WTC11 (cell line): ENCODE data around the gene CD247. TPM values are rescaled to one million over a fixed set of nuclear protein-coding genes. Genes with fewer than 3 reads are reported as not detected.

Experiments
- ATAC-seq: fragments of 200-7000 bp; cut with Tn5 transposase; 2 replicates; pipeline ENCODE4 v1.10.0; 2021; ENCODE audit warnings: mild to moderate bottlenecking, moderate library complexity
- CTCF ChIA-PET: fragments of 300-600 bp; sonication (Branson Sonifier 250); formaldehyde crosslinking; loops from one replicate; lab custom pipeline; 2021; ENCODE audit warnings: antibody characterized with exemption; lab: Charles Lee
- POLR2A ChIA-PET: fragments of 350-600 bp; sonication (Branson Sonifier 250); formaldehyde crosslinking; loops from one replicate; lab custom pipeline; 2021; ENCODE audit warnings: antibody characterized with exemption; lab: Charles Lee
- DNase-seq: peaks from one replicate; pipeline ENCODE4 v3.0.0; 2021; ENCODE audit warnings: low spot score
- H3K27ac Mint-ChIP-seq: 2 replicates; pipeline ENCODE4 v1.8.0; 2021; ENCODE audit warnings: mixed read lengths
- H3K27me3 Mint-ChIP-seq: 2 replicates; pipeline ENCODE4 v1.8.0; 2021; ENCODE audit warnings: low read depth, mild to moderate bottlenecking, moderate library complexity, mixed read lengths
- H3K36me3 Mint-ChIP-seq: 2 replicates; pipeline ENCODE4 v1.8.0; 2021; ENCODE audit warnings: mixed read lengths
- H3K4me1 Mint-ChIP-seq: 2 replicates; pipeline ENCODE4 v1.8.0; 2022; ENCODE audit warnings: mixed read lengths
- H3K4me3 Mint-ChIP-seq: 2 replicates; pipeline ENCODE4 v1.8.0; 2021; ENCODE audit warnings: mild to moderate bottlenecking, moderate library complexity, mixed read lengths
- H3K9me3 Mint-ChIP-seq: 2 replicates; pipeline ENCODE4 v1.8.0; 2021; ENCODE audit warnings: mixed read lengths
- ATF1 ChIP-seq: sonication (generic); formaldehyde crosslinking; IDR thresholded peaks from 2 replicates; pipeline ENCODE4 v1.8.1; 2023; ENCODE audit warnings: mild to moderate bottlenecking, moderate library complexity, missing genetic modification reagents
- CBFB ChIP-seq: sonication (generic); formaldehyde crosslinking; IDR thresholded peaks from 2 replicates; pipeline ENCODE4 v1.8.1; 2022; ENCODE audit warnings: mild to moderate bottlenecking, low read depth, missing genetic modification reagents
- CREB1 ChIP-seq: sonication (generic); formaldehyde crosslinking; IDR thresholded peaks from 2 replicates; pipeline ENCODE4 v1.8.0; 2023; ENCODE audit warnings: mild to moderate bottlenecking, missing genetic modification reagents
- CREM ChIP-seq: sonication (generic); formaldehyde crosslinking; IDR thresholded peaks from 2 replicates; pipeline ENCODE4 v1.8.1; 2022; ENCODE audit warnings: mild to moderate bottlenecking, missing genetic modification reagents, moderate library complexity
- EMX1 ChIP-seq: fragments of 250-450 bp; sonication (Bioruptor Pico); IDR thresholded peaks from 2 replicates; pipeline ENCODE4 v1.8.0; 2021; ENCODE audit warnings: mild to moderate bottlenecking
- IRF2 ChIP-seq: sonication (generic); formaldehyde crosslinking; IDR thresholded peaks from 2 replicates; pipeline ENCODE4 v1.8.0; 2022; ENCODE audit warnings: low read depth, missing genetic modification reagents, borderline replicate concordance
- JAZF1 ChIP-seq: fragments of 250-450 bp; sonication (Bioruptor Pico); IDR thresholded peaks from 2 replicates; pipeline ENCODE4 v1.9.0; 2021; ENCODE audit warnings: moderate library complexity, mild to moderate bottlenecking, inconsistent platforms
- KAT7 ChIP-seq: sonication (generic); formaldehyde crosslinking; IDR thresholded peaks from 2 replicates; pipeline ENCODE4 v1.8.1; 2023; ENCODE audit warnings: missing genetic modification reagents, mild to moderate bottlenecking, borderline replicate concordance
- NFE2L1 ChIP-seq: sonication (generic); formaldehyde crosslinking; IDR thresholded peaks from 2 replicates; pipeline ENCODE4 v1.8.1; 2023; ENCODE audit warnings: missing genetic modification reagents
- PRRX2 ChIP-seq: fragments of 250-450 bp; sonication (Bioruptor Pico); IDR thresholded peaks from 2 replicates; pipeline ENCODE4 v1.8.0; 2021; ENCODE audit warnings: mild to moderate bottlenecking
- TEAD1 ChIP-seq: sonication (generic); formaldehyde crosslinking; IDR thresholded peaks from 2 replicates; pipeline ENCODE4 v1.8.0; 2022; ENCODE audit warnings: mild to moderate bottlenecking, missing genetic modification reagents
- ZNF138 ChIP-seq: sonication (generic); formaldehyde crosslinking; conservative IDR thresholded peaks from 2 replicates; pipeline ENCODE4 v1.8.1; 2022; ENCODE audit warnings: mild to moderate bottlenecking, moderate library complexity, missing genetic modification reagents
- ZNF232 ChIP-seq: sonication (generic); formaldehyde crosslinking; IDR thresholded peaks from 2 replicates; pipeline ENCODE4 v1.8.0; 2022; ENCODE audit warnings: mild to moderate bottlenecking, missing genetic modification reagents
- ZNF263 ChIP-seq: sonication (generic); formaldehyde crosslinking; IDR thresholded peaks from 2 replicates; pipeline ENCODE4 v1.8.1; 2022; ENCODE audit warnings: low read depth, mild to moderate bottlenecking, moderate library complexity, missing genetic modification reagents
- ZNF396 ChIP-seq: fragments of 250-450 bp; sonication (Bioruptor Pico); IDR thresholded peaks from 2 replicates; pipeline ENCODE4 v1.8.0; 2021; ENCODE audit warnings: mild to moderate bottlenecking, moderate library complexity, borderline replicate concordance
- ZNF416 ChIP-seq: fragments of 250-450 bp; sonication (Bioruptor Pico); IDR thresholded peaks from 2 replicates; pipeline ENCODE4 v1.9.0; 2021; ENCODE audit warnings: mild to moderate bottlenecking, inconsistent platforms
- total RNA-seq: library from RNA; stranded (reverse); gene quantifications from 3 replicates; pipeline ENCODE4 v1.2.3, GENCODE V29; 2021
- TF ChIP-seq, protein P1 (sequence below): sonication (generic); formaldehyde crosslinking; IDR thresholded peaks from 2 replicates; pipeline ENCODE4 v1.8.1; 2023; ENCODE audit warnings: mild to moderate bottlenecking, missing genetic modification reagents
- TF ChIP-seq, protein P2 (sequence below): sonication (generic); formaldehyde crosslinking; conservative IDR thresholded peaks from 2 replicates; pipeline ENCODE4 v1.8.1; 2022; ENCODE audit warnings: mild to moderate bottlenecking, missing genetic modification reagents
- TF ChIP-seq, protein P3 (sequence below): sonication (generic); formaldehyde crosslinking; IDR thresholded peaks from 2 replicates; pipeline ENCODE4 v1.8.0; 2023; ENCODE audit warnings: missing genetic modification reagents
- TF ChIP-seq, protein P4 (sequence below): sonication (generic); formaldehyde crosslinking; IDR thresholded peaks from 2 replicates; pipeline ENCODE4 v1.8.1; 2023; ENCODE audit warnings: mild to moderate bottlenecking, missing genetic modification reagents, borderline replicate concordance

Gene CD247
- total RNA-seq, 1 experiment from 2014 or later, result 1.8 TPM

DNA sequence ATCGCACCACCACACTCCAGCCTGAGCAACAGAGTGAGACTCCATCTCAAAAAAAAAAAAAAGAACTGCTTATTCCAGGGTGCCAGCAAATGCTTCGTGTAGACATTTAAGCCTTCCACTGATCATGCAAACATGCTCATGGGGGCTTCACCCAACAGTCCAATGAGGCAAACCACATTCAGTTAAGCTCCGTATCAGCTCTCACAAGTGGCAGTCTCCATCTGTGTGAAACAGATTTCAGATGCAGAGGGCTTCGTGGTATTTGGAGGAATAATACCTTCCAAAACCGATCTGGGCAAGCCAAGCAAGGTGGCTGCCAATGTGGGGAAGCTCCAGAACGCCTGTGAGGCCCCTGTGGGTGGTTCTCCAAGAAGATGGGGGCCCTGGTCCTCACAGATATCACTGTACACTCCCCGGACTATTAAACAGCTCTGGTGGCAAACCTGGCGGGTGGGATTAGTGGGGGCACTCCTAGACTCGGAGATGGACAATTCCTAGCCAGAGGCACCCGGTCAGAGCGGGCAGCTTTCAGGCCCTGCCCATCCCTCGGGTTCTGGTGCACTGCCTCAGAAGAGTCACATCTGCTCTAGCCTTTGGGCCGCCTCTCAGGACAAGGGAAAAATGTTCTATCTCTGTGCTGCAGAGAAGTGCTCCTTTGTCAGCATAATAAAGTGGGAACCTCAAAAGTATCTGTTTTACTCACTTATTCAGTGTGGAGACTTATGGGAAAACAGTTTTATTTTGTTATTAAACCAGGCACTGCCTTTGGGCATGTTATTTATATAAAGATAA is 25.1 kb upstream of the CD247 start:
- H3K4me3 Mint-ChIP-seq, result no peak overlapping the region
- no peaks in the 10 kb centered on the region for H3K9me3 Mint-ChIP-seq
- ChIA-PET POLR2A (no interaction called here), CTCF (no interaction called here)
- TF ChIP-seq IRF2, result no peak
- no peak for TF ChIP-seq KAT7 (CRISPR knock-in tag)
- TF ChIP-seq, protein P1, sequence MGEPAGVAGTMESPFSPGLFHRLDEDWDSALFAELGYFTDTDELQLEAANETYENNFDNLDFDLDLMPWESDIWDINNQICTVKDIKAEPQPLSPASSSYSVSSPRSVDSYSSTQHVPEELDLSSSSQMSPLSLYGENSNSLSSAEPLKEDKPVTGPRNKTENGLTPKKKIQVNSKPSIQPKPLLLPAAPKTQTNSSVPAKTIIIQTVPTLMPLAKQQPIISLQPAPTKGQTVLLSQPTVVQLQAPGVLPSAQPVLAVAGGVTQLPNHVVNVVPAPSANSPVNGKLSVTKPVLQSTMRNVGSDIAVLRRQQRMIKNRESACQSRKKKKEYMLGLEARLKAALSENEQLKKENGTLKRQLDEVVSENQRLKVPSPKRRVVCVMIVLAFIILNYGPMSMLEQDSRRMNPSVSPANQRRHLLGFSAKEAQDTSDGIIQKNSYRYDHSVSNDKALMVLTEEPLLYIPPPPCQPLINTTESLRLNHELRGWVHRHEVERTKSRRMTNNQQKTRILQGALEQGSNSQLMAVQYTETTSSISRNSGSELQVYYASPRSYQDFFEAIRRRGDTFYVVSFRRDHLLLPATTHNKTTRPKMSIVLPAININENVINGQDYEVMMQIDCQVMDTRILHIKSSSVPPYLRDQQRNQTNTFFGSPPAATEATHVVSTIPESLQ (CRISPR knock-in tag), result no peak
- TF ChIP-seq, protein P2, sequence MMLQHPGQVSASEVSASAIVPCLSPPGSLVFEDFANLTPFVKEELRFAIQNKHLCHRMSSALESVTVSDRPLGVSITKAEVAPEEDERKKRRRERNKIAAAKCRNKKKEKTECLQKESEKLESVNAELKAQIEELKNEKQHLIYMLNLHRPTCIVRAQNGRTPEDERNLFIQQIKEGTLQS (CRISPR knock-in tag), result no peak
- no peak for TF ChIP-seq CBFB
- TF ChIP-seq NFE2L1, result no peak
- no peak for TF ChIP-seq ATF1 (CRISPR knock-in tag)
- no peak for TF ChIP-seq ZNF263 (CRISPR knock-in tag)
- TF ChIP-seq, protein P3, sequence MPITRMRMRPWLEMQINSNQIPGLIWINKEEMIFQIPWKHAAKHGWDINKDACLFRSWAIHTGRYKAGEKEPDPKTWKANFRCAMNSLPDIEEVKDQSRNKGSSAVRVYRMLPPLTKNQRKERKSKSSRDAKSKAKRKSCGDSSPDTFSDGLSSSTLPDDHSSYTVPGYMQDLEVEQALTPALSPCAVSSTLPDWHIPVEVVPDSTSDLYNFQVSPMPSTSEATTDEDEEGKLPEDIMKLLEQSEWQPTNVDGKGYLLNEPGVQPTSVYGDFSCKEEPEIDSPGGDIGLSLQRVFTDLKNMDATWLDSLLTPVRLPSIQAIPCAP (CRISPR knock-in tag), result no peak
- TF ChIP-seq ZNF232 (CRISPR knock-in tag), result no peak
- TF ChIP-seq PRRX2 (CRISPR knock-in tag), result no peak
- TF ChIP-seq, protein P4, sequence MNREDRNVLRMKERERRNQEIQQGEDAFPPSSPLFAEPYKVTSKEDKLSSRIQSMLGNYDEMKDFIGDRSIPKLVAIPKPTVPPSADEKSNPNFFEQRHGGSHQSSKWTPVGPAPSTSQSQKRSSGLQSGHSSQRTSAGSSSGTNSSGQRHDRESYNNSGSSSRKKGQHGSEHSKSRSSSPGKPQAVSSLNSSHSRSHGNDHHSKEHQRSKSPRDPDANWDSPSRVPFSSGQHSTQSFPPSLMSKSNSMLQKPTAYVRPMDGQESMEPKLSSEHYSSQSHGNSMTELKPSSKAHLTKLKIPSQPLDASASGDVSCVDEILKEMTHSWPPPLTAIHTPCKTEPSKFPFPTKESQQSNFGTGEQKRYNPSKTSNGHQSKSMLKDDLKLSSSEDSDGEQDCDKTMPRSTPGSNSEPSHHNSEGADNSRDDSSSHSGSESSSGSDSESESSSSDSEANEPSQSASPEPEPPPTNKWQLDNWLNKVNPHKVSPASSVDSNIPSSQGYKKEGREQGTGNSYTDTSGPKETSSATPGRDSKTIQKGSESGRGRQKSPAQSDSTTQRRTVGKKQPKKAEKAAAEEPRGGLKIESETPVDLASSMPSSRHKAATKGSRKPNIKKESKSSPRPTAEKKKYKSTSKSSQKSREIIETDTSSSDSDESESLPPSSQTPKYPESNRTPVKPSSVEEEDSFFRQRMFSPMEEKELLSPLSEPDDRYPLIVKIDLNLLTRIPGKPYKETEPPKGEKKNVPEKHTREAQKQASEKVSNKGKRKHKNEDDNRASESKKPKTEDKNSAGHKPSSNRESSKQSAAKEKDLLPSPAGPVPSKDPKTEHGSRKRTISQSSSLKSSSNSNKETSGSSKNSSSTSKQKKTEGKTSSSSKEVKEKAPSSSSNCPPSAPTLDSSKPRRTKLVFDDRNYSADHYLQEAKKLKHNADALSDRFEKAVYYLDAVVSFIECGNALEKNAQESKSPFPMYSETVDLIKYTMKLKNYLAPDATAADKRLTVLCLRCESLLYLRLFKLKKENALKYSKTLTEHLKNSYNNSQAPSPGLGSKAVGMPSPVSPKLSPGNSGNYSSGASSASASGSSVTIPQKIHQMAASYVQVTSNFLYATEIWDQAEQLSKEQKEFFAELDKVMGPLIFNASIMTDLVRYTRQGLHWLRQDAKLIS (CRISPR knock-in tag), result no peak
- TF ChIP-seq ZNF138, result no peak
- TF ChIP-seq ZNF396 (CRISPR knock-in tag), result no peak
- DNase-seq (no peak), ATAC-seq (no peak)
- no peaks in the 10 kb centered on the region for H3K27me3 Mint-ChIP-seq
- H3K27ac Mint-ChIP-seq, result no peak overlapping the region
- peaks cover 10% of the 10 kb centered on the region for H3K4me1 Mint-ChIP-seq
- H3K36me3 Mint-ChIP-seq, result peaks cover 14% of the 10 kb centered on the region

DNA sequence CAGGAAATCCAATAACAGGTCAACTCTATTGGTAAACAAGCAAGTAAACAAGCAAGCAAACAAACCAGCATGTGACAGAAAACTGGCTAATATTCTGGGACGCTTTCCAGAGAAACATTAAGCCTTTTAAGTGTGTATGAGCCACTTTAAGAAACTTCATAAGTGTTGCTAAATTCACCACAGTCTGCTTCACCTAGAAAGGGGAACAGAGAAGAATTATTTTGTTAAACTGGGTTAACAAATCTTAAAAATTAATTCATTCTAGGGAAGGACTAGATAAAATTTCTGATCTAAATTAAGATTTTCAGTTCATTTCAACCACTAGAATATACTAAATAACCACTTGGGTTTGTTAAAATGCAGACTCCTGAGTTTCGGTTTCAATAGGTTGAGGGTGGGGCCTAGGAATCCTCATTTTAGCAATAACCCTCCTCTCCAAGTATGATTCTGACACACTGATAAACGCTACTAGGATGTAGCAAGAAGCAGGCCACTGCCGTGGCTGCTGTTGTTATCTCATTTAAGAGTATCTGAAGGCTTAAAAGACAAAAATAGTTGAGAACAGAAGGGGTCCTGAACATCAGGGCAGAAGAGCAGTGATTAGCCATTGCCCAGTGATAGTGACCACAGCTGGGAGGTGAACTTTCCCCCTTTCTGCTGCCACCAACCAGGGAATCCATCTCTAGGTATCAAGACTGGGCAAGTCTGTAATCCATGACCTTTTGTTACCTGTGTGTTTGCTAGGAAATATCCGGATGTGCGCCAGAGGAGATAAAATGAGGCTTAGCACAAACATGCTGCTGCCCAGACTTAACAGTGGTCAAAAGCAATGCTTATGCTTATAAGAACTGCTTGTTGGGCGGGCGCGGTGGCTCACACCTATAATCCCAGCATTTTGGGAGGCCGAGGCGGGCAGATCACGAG is 24.0 kb upstream of the CD247 start:
- Mint-ChIP-seq H3K9me3 (no peaks in the 10 kb centered on the region), H3K27ac (no peak overlapping the region), H3K36me3 (peaks cover 11% of the 10 kb centered on the region), H3K4me3 (no peak overlapping the region), H3K4me1 (peaks cover 12% of the 10 kb centered on the region), H3K27me3 (no peaks in the 10 kb centered on the region)
- ChIA-PET CTCF (interaction anchor here (3.1 to 4.0 kb wide), 2 partner anchors 9 to 145 kb away, joined by 29 to 73 read pairs; partner anchors contain the start of gene CREG1), POLR2A (no interaction called here)
- TF ChIP-seq ZNF416 (no peak), EMX1 (no peak), ZNF263 (CRISPR knock-in tag) (no peak), TEAD1 (no peak), JAZF1 (CRISPR knock-in tag) (no peak), CREM (CRISPR knock-in tag) (no peak), CREB1 (no peak)
- DNase-seq (no peak), ATAC-seq (no peak)
